OCI-LY3 (cell line): Measurements from ENCODE around the gene CASQ2.

Experiments used
- CTCF ChIP-seq: fragments of 200-600, 300-600 bp; sonication (generic); IDR thresholded peaks from 2 replicates; pipeline ENCODE4 v1.5.1; 2014; ENCODE audit warnings: antibody characterized with exemption, low read length, low read depth
- EZH2phosphoT487 ChIP-seq: fragments of 200-600 bp; shearing (Covaris generic); IDR thresholded peaks from 2 replicates; pipeline ENCODE4 v1.6.1; 2018; ENCODE audit warnings: antibody characterized with exemption, mixed run types, low read depth

GRCh38 chr1:115714572-115715141 lies 53.9 kb downstream of the CASQ2 start:
- TF ChIP-seq CTCF (no peak), EZH2phosphoT487 (no peak)
